SU-DHL-6 (cell line): ENCODE measurements around the gene UBE2O.

Experiments used
- H2AFZ ChIP-seq: fragments of 200-600 bp; sonication (generic); 2 replicates; pipeline ENCODE4 v1.6.1; 2014; ENCODE audit warnings: low read depth, mild to moderate bottlenecking, moderate library complexity, mixed read lengths, antibody characterized with exemption, low read length; ENCODE audit not compliant: severe bottlenecking
- H3F3A ChIP-seq: fragments of 200-600 bp; shearing (Covaris generic); 2 replicates; pipeline ENCODE4 v1.6.0; 2016; ENCODE audit warnings: antibody characterized with exemption, mild to moderate bottlenecking; ENCODE audit not compliant: insufficient read depth
- H3K27ac ChIP-seq: fragments of 200-600 bp; sonication (generic); 2 replicates; pipeline ENCODE4 v1.5.1; 2016; ENCODE audit warnings: low read depth, mild to moderate bottlenecking, low read length, moderate library complexity, mixed read lengths
- H3K27me3 ChIP-seq: fragments of 200-600 bp; sonication (generic), shearing (Covaris generic); 2 replicates; pipeline ENCODE4 v1.6.0; 2014; ENCODE audit warnings: mild to moderate bottlenecking, low read length
- H3K36me3 ChIP-seq: fragments of 200-600 bp; sonication (generic); 2 replicates; pipeline ENCODE4 v1.6.1; 2014; ENCODE audit warnings: mild to moderate bottlenecking, low read length, mixed read lengths
- H3K4me2 ChIP-seq: fragments of 300-600, 200-600 bp; shearing (Covaris generic), sonication (generic); 2 replicates; pipeline ENCODE4 v1.6.0; 2014; ENCODE audit warnings: low read length, low read depth, mild to moderate bottlenecking; ENCODE audit not compliant: poor library complexity, severe bottlenecking
- H3K4me3 ChIP-seq: fragments of 200-600 bp; sonication (generic); 2 replicates; pipeline ENCODE4 v1.5.1; 2014; ENCODE audit warnings: antibody characterized with exemption, low read length, mild to moderate bottlenecking, mixed read lengths; ENCODE audit not compliant: insufficient read depth, poor library complexity, severe bottlenecking
- H3K79me2 ChIP-seq: fragments of 200-600 bp; sonication (generic); 2 replicates; pipeline ENCODE4 v1.6.1; 2014; ENCODE audit warnings: mild to moderate bottlenecking, low read length, moderate library complexity; ENCODE audit not compliant: insufficient read depth
- H3K9ac ChIP-seq: fragments of 200-600 bp; sonication (generic); 2 replicates; pipeline ENCODE4 v1.7.0; 2014; ENCODE audit warnings: mild to moderate bottlenecking, low read length
- H3K9me2 ChIP-seq: fragments of 200-600 bp; sonication (generic); replicated peaks from 2 replicates; pipeline ENCODE4 v1.6.1; 2014; ENCODE audit warnings: low read length; ENCODE audit not compliant: insufficient read depth
- H3K9me3 ChIP-seq: fragments of 200-600 bp; sonication (generic); 2 replicates; pipeline ENCODE4 v1.6.1; 2014; ENCODE audit warnings: low read length, mixed read lengths; ENCODE audit not compliant: insufficient read depth
- H4K20me1 ChIP-seq: fragments of 200-600 bp; sonication (generic); 2 replicates; pipeline ENCODE4 v1.6.1; 2014; ENCODE audit warnings: low read depth, mild to moderate bottlenecking, antibody characterized with exemption, low read length, moderate library complexity, mixed read lengths
- EZH2phosphoT487 ChIP-seq: fragments of 200-600 bp; sonication (generic), shearing (Covaris generic); conservative IDR thresholded peaks from 2 replicates; pipeline ENCODE4 v1.6.1; 2018; ENCODE audit warnings: mild to moderate bottlenecking, antibody characterized with exemption, low read length, moderate library complexity, mixed read lengths
- TF ChIP-seq, protein P1 (sequence below): fragments of 200-600 bp; sonication (generic); IDR thresholded peaks from one replicate; pipeline ENCODE4 v1.5.1; 2017; ENCODE audit warnings: antibody characterized with exemption, mild to moderate bottlenecking, low read length, moderate library complexity; ENCODE audit not compliant: insufficient read depth, poor library complexity, severe bottlenecking

UBE2O gene

DNA sequence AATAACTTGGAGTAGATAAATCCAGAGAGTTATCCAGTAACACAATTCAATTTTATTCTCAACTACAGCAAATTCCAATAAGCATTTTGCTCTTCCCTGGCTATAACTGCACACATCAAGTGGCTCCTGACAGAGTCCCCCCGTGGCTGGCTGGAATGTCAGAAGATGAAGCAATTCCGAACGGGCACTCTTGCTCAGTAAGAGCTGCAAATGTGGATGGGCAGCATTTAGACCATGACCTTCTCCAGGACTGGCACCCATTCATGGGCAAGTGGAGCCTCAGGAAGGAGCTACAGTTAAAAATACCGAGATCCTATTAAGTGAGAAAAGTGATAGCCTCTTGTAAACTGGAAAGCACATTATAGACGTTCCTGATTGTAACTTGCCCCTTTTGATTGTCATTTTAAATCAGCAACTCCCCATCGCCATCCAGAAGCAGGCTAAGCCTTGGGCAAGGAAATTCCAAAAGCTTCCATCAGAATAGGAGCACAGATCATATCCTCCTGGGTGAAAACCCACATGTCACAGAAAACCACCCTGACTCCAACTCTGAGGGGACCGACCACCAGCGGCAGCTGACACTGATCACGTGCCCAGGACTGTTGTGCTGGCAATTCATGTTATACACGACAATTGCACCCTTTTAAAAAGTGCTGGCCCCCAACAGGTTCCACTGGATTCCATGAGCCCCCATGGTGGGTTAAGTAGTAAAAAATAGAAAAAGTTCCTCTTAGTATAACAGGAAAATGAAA lies 7.1 kb downstream of the UBE2O start:
- TF ChIP-seq EZH2phosphoT487: no peak
- TF ChIP-seq, protein P1, sequence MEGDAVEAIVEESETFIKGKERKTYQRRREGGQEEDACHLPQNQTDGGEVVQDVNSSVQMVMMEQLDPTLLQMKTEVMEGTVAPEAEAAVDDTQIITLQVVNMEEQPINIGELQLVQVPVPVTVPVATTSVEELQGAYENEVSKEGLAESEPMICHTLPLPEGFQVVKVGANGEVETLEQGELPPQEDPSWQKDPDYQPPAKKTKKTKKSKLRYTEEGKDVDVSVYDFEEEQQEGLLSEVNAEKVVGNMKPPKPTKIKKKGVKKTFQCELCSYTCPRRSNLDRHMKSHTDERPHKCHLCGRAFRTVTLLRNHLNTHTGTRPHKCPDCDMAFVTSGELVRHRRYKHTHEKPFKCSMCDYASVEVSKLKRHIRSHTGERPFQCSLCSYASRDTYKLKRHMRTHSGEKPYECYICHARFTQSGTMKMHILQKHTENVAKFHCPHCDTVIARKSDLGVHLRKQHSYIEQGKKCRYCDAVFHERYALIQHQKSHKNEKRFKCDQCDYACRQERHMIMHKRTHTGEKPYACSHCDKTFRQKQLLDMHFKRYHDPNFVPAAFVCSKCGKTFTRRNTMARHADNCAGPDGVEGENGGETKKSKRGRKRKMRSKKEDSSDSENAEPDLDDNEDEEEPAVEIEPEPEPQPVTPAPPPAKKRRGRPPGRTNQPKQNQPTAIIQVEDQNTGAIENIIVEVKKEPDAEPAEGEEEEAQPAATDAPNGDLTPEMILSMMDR: no peak
- H3K9me2 ChIP-seq: no peaks in the 10 kb centered on the region
- H3K9me3 ChIP-seq: no peaks in the 10 kb centered on the region
- no peak overlapping the region for H3K4me3 ChIP-seq
- H3K79me2 ChIP-seq: peaks cover 39% of the 10 kb centered on the region; the same call in 1 of the 2 replicates
- no peaks in the 10 kb centered on the region for H3F3A ChIP-seq
- no peaks in the 10 kb centered on the region for H3K27me3 ChIP-seq
- H3K36me3 ChIP-seq: no peaks in the 10 kb centered on the region
- H3K27ac ChIP-seq: no peak overlapping the region
- no peak overlapping the region for H3K4me2 ChIP-seq
- H2AFZ ChIP-seq: no peak overlapping the region
- H4K20me1 ChIP-seq: peaks cover 7% of the 10 kb centered on the region; the same call in 1 of the 2 replicates
- no peak overlapping the region for H3K9ac ChIP-seq

- no peak for TF ChIP-seq EZH2phosphoT487
- TF ChIP-seq, protein P1: no peak
- Histone ChIP-seq H2AFZ (no peak overlapping the region), H3K4me3 (no peak overlapping the region), H3K4me2 (no peak overlapping the region), H3K9ac (no peak overlapping the region), H3K36me3 (no peaks in the 10 kb centered on the region), H3K9me2 (no peaks in the 10 kb centered on the region), H3F3A (no peaks in the 10 kb centered on the region), H3K79me2 (peaks cover 32% of the 10 kb centered on the region; the same call in 1 of the 2 replicates), H3K27ac (no peak overlapping the region), H3K27me3 (no peaks in the 10 kb centered on the region), H4K20me1 (peaks cover 7% of the 10 kb centered on the region; the same call in 1 of the 2 replicates), H3K9me3 (no peaks in the 10 kb centered on the region)
Measured at GRCh38 chr17:76444518-76445311, 8.2 kb downstream of the UBE2O start.

- no peaks in the 10 kb centered on the region for H3K27me3 ChIP-seq
- H3K9ac ChIP-seq: no peak overlapping the region
- H3K36me3 ChIP-seq: no peaks in the 10 kb centered on the region
- no peak overlapping the region for H3K27ac ChIP-seq
- H3K4me2 ChIP-seq: no peak overlapping the region
- no peaks in the 10 kb centered on the region for H3K9me2 ChIP-seq
- no peaks in the 10 kb centered on the region for H3K9me3 ChIP-seq
- H3F3A ChIP-seq: no peaks in the 10 kb centered on the region
- H3K79me2 ChIP-seq: peaks cover 28% of the 10 kb centered on the region; the same call in 1 of the 2 replicates
- TF ChIP-seq, protein P1: no peak
- no peak for TF ChIP-seq EZH2phosphoT487
- H2AFZ ChIP-seq: no peak overlapping the region
- no peaks in the 10 kb centered on the region; the same call in 1 of the 2 replicates for H4K20me1 ChIP-seq
- no peak overlapping the region for H3K4me3 ChIP-seq
Measured at GRCh38 chr17:76442341-76443338, 10.3 kb downstream of the UBE2O start.
